HL-60 (cell line): ENCODE measurements around the gene FUT8.
"Not testable (repeated sequence)": the region's sequence is repeated elsewhere in the genome, so short reads cannot be mapped to it uniquely, and the experiment has no call there.

Experiments used
- CTCF ChIP-seq: IDR thresholded peaks from one replicate; pipeline ENCODE4 v1.5.1; 2011; ENCODE audit warnings: low read length, control low read depth, inconsistent platforms; ENCODE audit not compliant: insufficient read depth
- GABPA ChIP-seq: IDR thresholded peaks from 2 replicates; pipeline ENCODE4 v1.6.1; 2012; ENCODE audit warnings: low read depth
- POLR2AphosphoS5 ChIP-seq: IDR thresholded peaks from 2 replicates; pipeline ENCODE4 v1.6.1; 2012; ENCODE audit warnings: low read depth
- REST ChIP-seq: IDR thresholded peaks from 2 replicates; pipeline ENCODE4 v1.6.1; 2012; ENCODE audit warnings: low read depth; ENCODE audit not compliant: insufficient replicate concordance
- SPI1 ChIP-seq: IDR thresholded peaks from 2 replicates; pipeline ENCODE4 v1.6.1; 2012; ENCODE audit warnings: low read depth, mild to moderate bottlenecking, borderline replicate concordance

- not testable (repeated sequence) for TF ChIP-seq CTCF, POLR2AphosphoS5, GABPA, REST, SPI1
Observed at GRCh38 chr14:65426902-65427301, 14.4 kb downstream of the FUT8 start.
